ENCODE data around the gene MAB21L2. TPM values are rescaled to one million over a fixed set of nuclear protein-coding genes. Genes with fewer than 3 reads are reported as not detected.

MAB21L2 gene
- total and polyA plus RNA-seq, 2 of the 8 experiments (the other 6 are each of a cell fraction or from before 2014, with no cell fraction given), result 0.03 TPM; not detected in 1

DNA sequence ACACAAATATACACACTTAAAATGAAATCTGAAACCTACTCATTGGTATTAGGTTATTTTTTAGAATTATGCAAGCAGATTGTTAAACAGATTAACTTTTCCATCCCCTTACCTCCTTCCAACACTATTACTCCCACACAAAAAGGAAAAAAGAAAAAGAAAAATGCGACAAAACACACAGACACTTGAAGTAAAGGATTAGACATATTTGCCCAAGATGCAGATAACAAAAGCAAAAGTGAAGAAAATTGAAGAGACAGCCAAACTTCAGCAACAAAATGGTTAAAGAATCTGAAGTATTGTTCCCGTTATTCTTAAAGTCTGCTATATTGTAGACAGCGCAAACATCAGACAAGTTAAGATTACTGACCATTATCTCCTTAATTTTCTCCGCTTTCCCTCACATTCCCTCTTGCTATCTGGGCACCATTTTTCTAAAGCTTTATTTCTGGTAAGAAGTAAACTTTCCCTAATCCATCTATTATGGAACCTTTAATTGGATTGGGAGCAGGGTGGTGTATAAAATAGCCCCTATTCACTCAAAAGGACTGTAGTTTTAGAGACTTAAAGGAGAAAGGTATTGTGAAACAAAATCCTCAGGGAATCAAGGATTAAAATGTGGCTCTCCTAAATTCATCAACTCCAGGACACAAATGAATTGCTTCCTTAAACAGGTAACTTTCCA lies 34.7 kb upstream of the MAB21L2 start:
- Histone ChIP-seq H4K8ac (ENCODE audit: extremely low read depth, insufficient read depth, low read length) (no peak overlapping the region), H3K14ac (ENCODE audit: insufficient read length) (no peak overlapping the region), H3K9ac (replicated peaks in 1 of 4; ENCODE audit: extremely low read depth in 1 of 4, low read depth in 3 of 4, low read length in 3 of 4) (no peak overlapping the region), H3K36me3 (ENCODE audit: control insufficient read depth in 2 of 4, insufficient read depth in 4 of 4, low read length in 3 of 4) (no peaks in the 10 kb centered on the region), H2BK5ac (ENCODE audit: low read depth, low read length) (no peak overlapping the region), H4K20me1 (replicated peaks in 1 of 2; ENCODE audit: control insufficient read depth in 1 of 2, insufficient read depth in 2 of 2, low read length in 2 of 2) (peaks cover 0 to under 1% of the 10 kb centered on the region in 2 experiments), H2BK12ac (ENCODE audit: low read depth, low read length) (no peak overlapping the region), H2BK15ac (ENCODE audit: low read length) (no peak overlapping the region), H3K79me2 (ENCODE audit: control insufficient read depth in 1 of 2, insufficient read depth in 2 of 2, low read length in 2 of 2) (no peaks in the 10 kb centered on the region), H3K23ac (ENCODE audit: insufficient read length) (no peak overlapping the region), H2BK20ac (ENCODE audit: low read length) (no peak overlapping the region), H3K4me3 (ENCODE audit: extremely low read depth in 1 of 4, insufficient read depth in 2 of 4, low read depth in 3 of 4, low read length in 4 of 4) (no peak overlapping the region), H3K27ac (ENCODE audit: low read depth, low read length) (no peak overlapping the region), H3K4ac (replicated peaks; ENCODE audit: insufficient read length, low read depth, low read length) (no peak overlapping the region), H2BK120ac (replicated peaks; ENCODE audit: low read depth, low read length) (no peak overlapping the region), H4K91ac (replicated peaks; ENCODE audit: insufficient read length, low read length) (no peak overlapping the region), H2AK5ac (ENCODE audit: low read depth, low read length) (no peak overlapping the region), H3K23me2 (ENCODE audit: low read depth, low read length) (no peaks in the 10 kb centered on the region), H3K4me1 (replicated peaks in 1 of 4; ENCODE audit: control insufficient read depth in 3 of 4, insufficient read depth in 4 of 4, low read length in 3 of 4) (no peaks in the 10 kb centered on the region; a peak in 1 of 7 replicates), H3K79me1 (ENCODE audit: low read depth, low read length) (no peaks in the 10 kb centered on the region), H3K9me3 (ENCODE audit: insufficient read depth in 2 of 2, low read depth in 1 of 2, low read length in 1 of 2) (no peaks in the 10 kb centered on the region), H3K27me3 (replicated peaks in 1 of 4; ENCODE audit: control insufficient read depth in 3 of 4, extremely low read depth in 1 of 4, insufficient read depth in 3 of 4, low read length in 3 of 4) (no peaks in the 10 kb centered on the region), H3K18ac (ENCODE audit: extremely low read depth, low read length) (no peak overlapping the region), H4K5ac (ENCODE audit: insufficient read length, low read depth, low read length) (no peak overlapping the region), H2AFZ (ENCODE audit: low read length) (no peak overlapping the region), H3K4me2 (ENCODE audit: insufficient read depth in 1 of 2, low read depth in 2 of 2, low read length in 2 of 2) (no peak overlapping the region), H3K56ac (replicated peaks; ENCODE audit: insufficient read length, low read depth, low read length) (no peak overlapping the region)
- FAIRE-seq (no peak), DNase-seq (ENCODE audit: low read depth in 1 of 2, low spot score in 2 of 2) (no peak)
- POLR2A ChIA-PET (ENCODE audit: partially characterized antibody), result no interaction called here
- WGBS, 2 experiments (ENCODE audit: extremely low coverage in 1 of 2, insufficient coverage in 1 of 2, insufficient read length in 1 of 2, insufficient replicate concordance in 2 of 2, low coverage in 1 of 2, low lambda C conversion rate in 2 of 2, missing lambda C conversion rate in 1 of 2), result 86% methylated on average over 4 of the region's 4 CpGs; no CpG with 5 or more reads in 1 of the 2 experiments
- CTCF ChIA-PET (ENCODE audit: partially characterized antibody), result no interaction called here
- no peak for TF ChIP-seq SRF (IDR thresholded peaks at IDR 0.05; ENCODE audit: low read depth, low read length)
- TF ChIP-seq RFX5 (IDR thresholded peaks at IDR 0.05; ENCODE audit: borderline replicate concordance, low read depth, low read length), result no peak
- no peak for TF ChIP-seq ASH2L (IDR thresholded peaks at IDR 0.05; ENCODE audit: low read length)
- no peak for TF ChIP-seq GTF2F1 (IDR thresholded peaks at IDR 0.05; ENCODE audit: borderline replicate concordance, low read depth, low read length)
- no peak for TF ChIP-seq SIN3A (conservative IDR thresholded peaks at IDR 0.05 in 1 of 2, IDR thresholded peaks at IDR 0.05 in 1 of 2; ENCODE audit: low read depth in 1 of 2, low read length in 2 of 2)
- no peak for TF ChIP-seq TAF1 (IDR thresholded peaks at IDR 0.05; ENCODE audit: low read depth, low read length)
- TF ChIP-seq NANOG (IDR thresholded peaks at IDR 0.05; ENCODE audit: insufficient read depth, low read depth, low read length, poor library complexity, severe bottlenecking), result no peak
